ENCODE measurements around the gene FBXL16.

FBXL16 gene

DNA sequence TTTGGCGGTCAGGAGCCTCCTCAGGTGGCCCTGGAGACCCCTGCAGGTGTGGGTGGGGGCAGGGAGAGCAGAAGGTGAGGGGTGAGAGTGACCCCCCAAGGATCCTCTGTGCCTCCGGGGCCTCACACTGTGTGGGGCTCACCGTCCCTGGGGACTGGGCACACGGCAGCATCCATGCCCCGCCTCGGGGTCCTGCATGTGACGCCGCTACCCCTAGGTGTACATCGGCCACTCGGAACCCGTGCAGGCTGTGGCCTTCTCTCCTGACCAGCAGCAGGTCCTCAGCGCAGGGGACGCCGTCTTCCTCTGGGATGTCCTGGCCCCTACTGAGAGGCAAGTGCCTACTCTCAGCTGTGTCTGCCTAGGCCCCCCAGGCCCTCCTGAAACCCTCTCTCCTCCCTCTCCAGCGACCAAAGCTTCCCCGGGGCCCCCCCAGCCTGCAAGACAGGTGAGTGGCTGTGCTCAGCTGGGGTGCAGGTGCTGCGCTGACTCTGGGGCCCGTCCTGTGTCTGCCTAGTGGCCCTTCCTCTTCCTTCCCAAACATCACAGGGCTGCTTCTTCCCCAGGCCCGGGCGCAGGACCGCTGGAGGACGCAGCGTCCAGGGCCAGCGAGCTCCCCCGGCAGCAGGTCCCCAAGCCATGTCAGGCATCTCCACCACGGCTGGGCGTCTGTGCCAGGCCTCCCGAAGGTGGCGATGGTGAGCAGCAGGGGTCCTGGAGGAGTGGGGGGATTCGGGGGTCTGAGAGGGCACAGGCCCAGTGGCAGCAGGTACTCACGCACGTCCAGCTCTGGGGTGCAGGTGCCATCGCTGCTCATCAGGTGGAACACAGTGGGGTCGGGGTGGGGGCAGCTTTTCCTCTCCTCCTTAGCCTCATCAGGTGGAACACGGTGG lies 46.7 kb downstream of the FBXL16 start:
- Histone ChIP-seq H2AFZ (ENCODE audit: low read length) (no peak overlapping the region), H3K9me3 (replicated peaks in 1 of 2; ENCODE audit: control insufficient read depth in 2 of 2, insufficient read depth in 1 of 2, low read depth in 1 of 2, low read length in 2 of 2) (no peaks in the 10 kb centered on the region), H3K27me3 (ENCODE audit: control insufficient read depth in 3 of 3, insufficient read depth in 3 of 3, low read depth in 1 of 3, low read length in 3 of 3) (no peaks in the 10 kb centered on the region), H3K79me1 (ENCODE audit: low read depth, low read length) (peaks cover 13% of the 10 kb centered on the region), H2BK12ac (ENCODE audit: low read length) (no peak overlapping the region), H3K27ac (replicated peaks; ENCODE audit: low read length) (no peak overlapping the region), H3K23ac (ENCODE audit: low read depth, low read length, poor library complexity) (no peak overlapping the region), H3K36me3 (replicated peaks in 1 of 2; ENCODE audit: control insufficient read depth in 2 of 2, insufficient read depth in 2 of 2, low read length in 2 of 2) (peaks cover 14 to 71% of the 10 kb centered on the region in 2 donors), H2BK120ac (ENCODE audit: low read depth, low read length) (no peak overlapping the region), H3K4me3 (ENCODE audit: low read length in 2 of 2) (peak overlapping the region in 1 of 2 donors; percentile 52), H3K4me2 (ENCODE audit: insufficient read depth, low read length, poor library complexity, severe bottlenecking) (no peak overlapping the region), H3K4me1 (ENCODE audit: control insufficient read depth in 2 of 2, insufficient read depth in 1 of 2, low read depth in 1 of 2, low read length in 2 of 2) (peaks cover 3 to 6% of the 10 kb centered on the region in 2 donors), H4K91ac (ENCODE audit: low read depth, low read length, poor library complexity) (no peak overlapping the region), H2BK15ac (ENCODE audit: low read length) (peak overlapping the region; percentile 43), H2AK5ac (ENCODE audit: low read depth, low read length) (no peak overlapping the region), H3K9ac (ENCODE audit: low read depth, low read length, poor library complexity) (peak overlapping the region; percentile 21), H3K14ac (ENCODE audit: low read length) (no peak overlapping the region), H2BK5ac (ENCODE audit: low read length) (no peak overlapping the region), H3K4ac (ENCODE audit: low read length) (no peak overlapping the region), H3K18ac (ENCODE audit: low read length) (no peak overlapping the region), H4K8ac (ENCODE audit: low read depth, low read length) (no peak overlapping the region)
- no CpG with 5 or more reads among the region's 35 CpGs for WGBS, 2 donors (ENCODE audit: extremely low coverage in 2 of 2, insufficient read length in 2 of 2, insufficient replicate concordance in 1 of 2)
- no peak for DNase-seq (ENCODE audit: low spot score)

DNA sequence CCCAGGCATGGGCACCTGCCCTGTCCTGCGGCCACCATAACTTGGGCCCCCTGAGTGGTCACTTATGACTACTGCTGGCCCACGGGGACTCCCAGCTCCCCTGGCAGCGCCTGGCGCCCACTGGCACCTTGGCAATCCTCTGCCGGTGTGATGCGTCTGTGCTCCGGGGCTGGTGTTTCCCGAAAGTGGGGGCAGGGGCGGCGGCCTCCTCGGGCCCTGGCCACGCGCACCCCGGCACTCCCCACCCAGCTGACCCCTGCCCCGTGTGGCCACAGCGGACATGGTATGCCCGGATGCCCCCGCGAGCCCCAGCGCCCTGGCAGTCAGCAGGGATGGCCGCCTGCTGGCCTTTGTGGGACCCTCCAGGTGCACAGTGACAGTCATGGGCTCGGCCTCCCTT lies 48.1 kb downstream of the FBXL16 start:
- Histone ChIP-seq H3K36me3 (replicated peaks in 1 of 2; ENCODE audit: control insufficient read depth in 2 of 2, insufficient read depth in 2 of 2, low read length in 2 of 2) (peaks cover 11 to 80% of the 10 kb centered on the region in 2 donors), H3K4me2 (ENCODE audit: insufficient read depth, low read length, poor library complexity, severe bottlenecking) (no peak overlapping the region), H3K14ac (ENCODE audit: low read length) (no peak overlapping the region), H3K18ac (ENCODE audit: low read length) (no peak overlapping the region), H3K4ac (ENCODE audit: low read length) (no peak overlapping the region), H3K9ac (ENCODE audit: low read depth, low read length, poor library complexity) (peak overlapping the region; percentile 44), H3K79me1 (ENCODE audit: low read depth, low read length) (peaks cover 16% of the 10 kb centered on the region), H3K4me3 (ENCODE audit: low read length in 2 of 2) (no peak overlapping the region), H3K4me1 (ENCODE audit: control insufficient read depth in 2 of 2, insufficient read depth in 1 of 2, low read depth in 1 of 2, low read length in 2 of 2) (peaks cover 3 to 6% of the 10 kb centered on the region in 2 donors), H4K91ac (ENCODE audit: low read depth, low read length, poor library complexity) (no peak overlapping the region), H2BK5ac (ENCODE audit: low read length) (no peak overlapping the region), H2BK12ac (ENCODE audit: low read length) (no peak overlapping the region), H2BK15ac (ENCODE audit: low read length) (no peak overlapping the region), H2AFZ (ENCODE audit: low read length) (no peak overlapping the region), H2AK5ac (ENCODE audit: low read depth, low read length) (no peak overlapping the region), H3K27me3 (ENCODE audit: control insufficient read depth in 3 of 3, insufficient read depth in 3 of 3, low read depth in 1 of 3, low read length in 3 of 3) (no peaks in the 10 kb centered on the region), H3K23ac (ENCODE audit: low read depth, low read length, poor library complexity) (no peak overlapping the region), H3K9me3 (replicated peaks in 1 of 2; ENCODE audit: control insufficient read depth in 2 of 2, insufficient read depth in 1 of 2, low read depth in 1 of 2, low read length in 2 of 2) (no peaks in the 10 kb centered on the region), H4K8ac (ENCODE audit: low read depth, low read length) (no peak overlapping the region), H3K27ac (replicated peaks; ENCODE audit: low read length) (no peak overlapping the region), H2BK120ac (ENCODE audit: low read depth, low read length) (no peak overlapping the region)
- DNase-seq (ENCODE audit: low spot score), result no peak
- WGBS, 2 donors (ENCODE audit: extremely low coverage in 2 of 2, insufficient read length in 2 of 2, insufficient replicate concordance in 1 of 2), result no CpG with 5 or more reads among the region's 22 CpGs

GRCh38 chr16:654034-654433 lies 51.6 kb downstream of the FBXL16 start:
- H3K4ac ChIP-seq (ENCODE audit: low read length), result no peak overlapping the region
- H3K79me1 ChIP-seq (ENCODE audit: low read depth, low read length), result peaks cover 7% of the 10 kb centered on the region
- no peaks in the 10 kb centered on the region for H3K9me3 ChIP-seq (replicated peaks in 1 of 2; ENCODE audit: control insufficient read depth in 2 of 2, insufficient read depth in 1 of 2, low read depth in 1 of 2, low read length in 2 of 2)
- no peak overlapping the region for H2BK120ac ChIP-seq (ENCODE audit: low read depth, low read length)
- H3K36me3 ChIP-seq (replicated peaks in 1 of 2; ENCODE audit: control insufficient read depth in 2 of 2, insufficient read depth in 2 of 2, low read length in 2 of 2), result peaks cover 9 to 70% of the 10 kb centered on the region in 2 donors
- WGBS, 2 donors (ENCODE audit: extremely low coverage in 2 of 2, insufficient read length in 2 of 2, insufficient replicate concordance in 1 of 2), result no CpG with 5 or more reads among the region's 12 CpGs
- peak overlapping the region; percentile 17 for H3K23ac ChIP-seq (ENCODE audit: low read depth, low read length, poor library complexity)
- no peak overlapping the region for H3K27ac ChIP-seq (replicated peaks; ENCODE audit: low read length)
- no peak overlapping the region for H4K8ac ChIP-seq (ENCODE audit: low read depth, low read length)
- H2BK15ac ChIP-seq (ENCODE audit: low read length), result no peak overlapping the region
- DNase-seq (ENCODE audit: low spot score), result no peak
- H3K14ac ChIP-seq (ENCODE audit: low read length), result no peak overlapping the region
- peaks cover 4 to 7% of the 10 kb centered on the region in 2 donors for H3K4me1 ChIP-seq (ENCODE audit: control insufficient read depth in 2 of 2, insufficient read depth in 1 of 2, low read depth in 1 of 2, low read length in 2 of 2)
- no peak overlapping the region for H2AFZ ChIP-seq (ENCODE audit: low read length)
- no peak overlapping the region for H2AK5ac ChIP-seq (ENCODE audit: low read depth, low read length)
- no peak overlapping the region for H3K4me2 ChIP-seq (ENCODE audit: insufficient read depth, low read length, poor library complexity, severe bottlenecking)
- no peak overlapping the region for H2BK12ac ChIP-seq (ENCODE audit: low read length)
- H3K9ac ChIP-seq (ENCODE audit: low read depth, low read length, poor library complexity), result peak overlapping the region; percentile 60
- no peak overlapping the region for H3K4me3 ChIP-seq (ENCODE audit: low read length in 2 of 2)
- H3K18ac ChIP-seq (ENCODE audit: low read length), result no peak overlapping the region
- H2BK5ac ChIP-seq (ENCODE audit: low read length), result no peak overlapping the region
- no peak overlapping the region for H4K91ac ChIP-seq (ENCODE audit: low read depth, low read length, poor library complexity)
- no peaks in the 10 kb centered on the region for H3K27me3 ChIP-seq (ENCODE audit: control insufficient read depth in 3 of 3, insufficient read depth in 3 of 3, low read depth in 1 of 3, low read length in 3 of 3)

DNA sequence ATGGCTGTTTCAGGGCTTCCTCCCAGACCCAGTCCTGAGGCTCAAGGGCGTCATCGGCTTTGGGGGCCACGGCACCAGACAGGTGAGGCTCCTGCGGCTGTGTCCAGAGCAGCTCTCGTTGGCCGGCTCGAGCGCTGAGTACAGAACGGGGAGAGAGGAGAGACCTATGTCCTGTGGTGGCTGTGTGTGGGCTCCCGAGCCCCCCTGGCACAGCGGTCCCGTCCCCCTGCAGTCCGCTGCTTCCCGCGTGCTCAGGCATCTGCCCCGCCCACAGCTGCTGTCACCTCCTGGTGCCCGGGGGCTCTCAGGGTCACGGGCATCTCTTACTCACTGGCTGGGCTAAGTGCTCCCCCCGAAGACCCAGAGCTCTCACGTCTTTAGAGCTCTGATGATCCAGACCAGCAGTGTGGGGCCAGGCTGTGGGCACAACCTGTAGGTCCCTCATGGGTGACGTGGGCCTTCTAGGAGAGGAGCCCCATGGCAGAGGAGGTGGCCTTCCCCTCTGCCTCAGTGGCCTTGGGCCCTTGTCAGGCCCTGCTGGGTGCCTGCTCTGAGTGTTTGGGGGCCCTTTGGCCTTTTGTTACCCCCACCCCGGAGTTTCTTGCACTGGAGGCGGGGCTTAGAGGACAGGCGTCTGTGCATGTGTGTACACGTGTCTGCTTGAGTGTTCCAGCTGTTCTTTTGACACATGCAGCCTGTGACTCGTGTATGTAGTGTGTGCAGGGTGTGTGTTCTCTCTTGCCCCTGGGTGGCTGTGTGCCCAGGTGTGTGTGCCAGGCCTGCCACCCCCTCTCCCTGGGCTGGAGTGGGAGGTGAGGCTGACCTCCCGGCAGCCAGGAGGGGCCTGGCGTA lies 52.9 kb downstream of the FBXL16 start:
- Histone ChIP-seq H4K8ac (ENCODE audit: low read depth, low read length) (no peak overlapping the region), H3K4me1 (ENCODE audit: control insufficient read depth in 2 of 2, insufficient read depth in 1 of 2, low read depth in 1 of 2, low read length in 2 of 2) (peaks cover 9 to 16% of the 10 kb centered on the region in 2 donors), H3K27me3 (ENCODE audit: control insufficient read depth in 3 of 3, insufficient read depth in 3 of 3, low read depth in 1 of 3, low read length in 3 of 3) (no peaks in the 10 kb centered on the region), H2BK15ac (ENCODE audit: low read length) (no peak overlapping the region), H2BK5ac (ENCODE audit: low read length) (peak overlapping the region; percentile 39), H2AK5ac (ENCODE audit: low read depth, low read length) (no peak overlapping the region), H3K9ac (ENCODE audit: low read depth, low read length, poor library complexity) (no peak overlapping the region), H3K4me2 (ENCODE audit: insufficient read depth, low read length, poor library complexity, severe bottlenecking) (no peak overlapping the region), H3K79me1 (ENCODE audit: low read depth, low read length) (peaks cover 8% of the 10 kb centered on the region), H2AFZ (ENCODE audit: low read length) (no peak overlapping the region), H3K9me3 (replicated peaks in 1 of 2; ENCODE audit: control insufficient read depth in 2 of 2, insufficient read depth in 1 of 2, low read depth in 1 of 2, low read length in 2 of 2) (no peaks in the 10 kb centered on the region), H2BK12ac (ENCODE audit: low read length) (no peak overlapping the region), H3K4me3 (ENCODE audit: low read length in 2 of 2) (no peak overlapping the region), H3K4ac (ENCODE audit: low read length) (no peak overlapping the region), H3K36me3 (replicated peaks in 1 of 2; ENCODE audit: control insufficient read depth in 2 of 2, insufficient read depth in 2 of 2, low read length in 2 of 2) (peaks cover 5 to 57% of the 10 kb centered on the region in 2 donors), H3K27ac (replicated peaks; ENCODE audit: low read length) (no peak overlapping the region), H3K18ac (ENCODE audit: low read length) (no peak overlapping the region), H3K23ac (ENCODE audit: low read depth, low read length, poor library complexity) (no peak overlapping the region), H4K91ac (ENCODE audit: low read depth, low read length, poor library complexity) (no peak overlapping the region), H2BK120ac (ENCODE audit: low read depth, low read length) (no peak overlapping the region), H3K14ac (ENCODE audit: low read length) (no peak overlapping the region)
- DNase-seq (ENCODE audit: low spot score), result no peak
- WGBS, 2 donors (ENCODE audit: extremely low coverage in 2 of 2, insufficient read length in 2 of 2, insufficient replicate concordance in 1 of 2), result no CpG with 5 or more reads among the region's 28 CpGs
